Fibroblast of skin of left biceps (primary cell): ENCODE data around the gene OLFML2B.
"Not testable (repeated sequence)": the region's sequence is repeated elsewhere in the genome, so short reads cannot be mapped to it uniquely, and the experiment has no call there.

Source experiments
- DNase-seq, 2 experiments: peaks; one replicate each; pipeline ENCODE4 v3.0.0-alpha.2; 2013; ENCODE audit warnings: low read depth in 2 of 2

Gene OLFML2B

DNA sequence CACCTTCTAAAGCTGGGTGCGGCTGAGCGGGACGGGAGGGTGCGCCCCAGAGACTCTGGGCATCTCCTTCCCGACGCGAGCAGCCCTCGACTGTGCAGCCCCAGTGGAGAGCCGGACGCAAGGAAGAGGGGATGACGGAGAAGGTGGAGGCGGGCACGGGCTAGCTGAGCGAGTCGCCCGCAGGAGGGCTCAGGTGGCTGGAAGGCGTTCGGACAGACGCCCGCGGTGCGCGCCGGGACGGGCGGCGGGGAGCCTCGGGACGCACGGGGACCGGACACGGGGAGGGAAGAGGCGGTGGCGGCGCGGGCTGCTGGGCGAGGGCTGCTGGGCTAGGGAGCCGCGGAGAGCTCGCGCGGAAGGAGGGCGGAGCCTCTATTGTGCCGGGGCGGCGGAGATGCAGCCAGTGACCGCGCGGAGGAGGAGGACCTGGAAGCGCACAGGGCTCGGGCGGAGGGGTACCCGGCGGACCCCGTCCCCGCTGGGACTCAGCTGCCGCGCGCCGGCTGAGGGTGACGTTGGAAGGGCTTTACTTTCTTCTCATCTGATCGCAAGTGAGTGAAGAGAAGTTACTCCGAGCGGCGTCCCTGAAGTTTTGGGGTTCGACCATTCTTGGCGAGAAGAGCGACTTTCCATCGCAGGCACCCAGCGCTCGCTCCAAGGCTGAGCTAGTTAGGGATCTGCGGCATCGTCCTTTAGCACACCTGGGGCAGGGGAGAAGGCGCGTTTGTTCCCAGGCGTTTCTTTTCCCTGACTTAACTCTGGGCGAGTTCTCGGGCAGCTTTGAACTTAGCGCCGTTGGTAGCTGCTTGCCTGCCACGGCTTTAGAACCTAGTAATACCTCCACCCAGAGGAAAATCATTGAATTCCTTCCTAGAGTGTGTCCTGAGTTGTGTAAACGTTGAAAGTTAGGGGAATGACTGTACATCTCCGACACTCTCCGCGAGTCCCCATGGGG lies at the start of gene OLFML2B:
Gene OLFML2B, minus strand, starts transcription at position 323 of the 955 bp plus-strand sequence. CDS start 439 bp downstream, outside the sequence.
- peak; percentile 55 to 59 for DNase-seq

DNA sequence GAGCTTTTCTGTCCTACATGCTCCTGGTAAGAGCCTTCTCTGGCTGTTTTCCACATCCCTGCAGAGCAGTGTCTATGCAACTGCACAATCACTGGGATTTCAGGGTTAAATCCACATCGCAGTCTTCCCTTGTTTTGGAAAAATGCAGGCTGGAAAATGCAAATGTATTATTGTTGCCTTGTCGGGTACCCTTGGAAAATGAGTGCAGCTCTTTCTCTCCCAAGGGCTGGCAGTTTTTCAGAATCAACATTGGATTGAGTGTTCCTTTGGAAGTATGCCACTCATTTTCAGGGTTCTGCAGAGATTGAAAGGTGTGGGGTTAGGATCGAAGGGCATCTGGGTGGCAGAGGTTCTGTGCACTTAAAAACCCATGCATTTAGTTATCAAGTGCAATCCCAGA lies 49.1 kb upstream of the OLFML2B start:
- DNase-seq: no peak

DNA sequence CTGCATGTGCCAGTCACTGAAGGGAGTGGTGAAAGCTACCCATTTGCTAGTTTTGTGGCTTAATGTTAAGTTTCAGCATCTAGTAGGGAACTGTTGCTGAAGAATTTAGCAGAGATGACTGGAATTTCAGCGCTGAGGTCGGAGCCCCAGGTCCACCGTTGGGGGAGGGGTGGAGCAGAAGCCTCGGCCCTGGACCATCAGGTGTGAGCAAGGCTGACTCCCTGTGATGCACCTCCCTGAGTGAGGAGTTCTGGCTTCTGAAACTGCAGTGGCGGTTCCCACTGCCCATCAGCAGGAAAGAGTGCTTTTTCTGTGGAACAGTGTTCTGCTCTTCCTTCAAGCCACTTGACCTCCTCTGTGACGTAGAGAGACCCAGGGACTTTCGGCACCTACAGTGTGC lies 47.2 kb upstream of the OLFML2B start:
- no peak for DNase-seq

- DNase-seq: no peak
Observed at GRCh38 chr1:162070094-162070748, 46.6 kb upstream of the OLFML2B start.

- DNase-seq: no peak
Observed at GRCh38 chr1:162069334-162070093, 45.8 kb upstream of the OLFML2B start, which contains the start of gene NOS1AP. Gene NOS1AP (plus strand): TSS chr1:162069691. CDS start chr1:162070178, 487 bp downstream.

- no peak for DNase-seq
Observed at GRCh38 chr1:162068301-162068700, 44.6 kb upstream of the OLFML2B start.

- DNase-seq: no peak
Observed at GRCh38 chr1:162067466-162067865, 43.8 kb upstream of the OLFML2B start.

DNA sequence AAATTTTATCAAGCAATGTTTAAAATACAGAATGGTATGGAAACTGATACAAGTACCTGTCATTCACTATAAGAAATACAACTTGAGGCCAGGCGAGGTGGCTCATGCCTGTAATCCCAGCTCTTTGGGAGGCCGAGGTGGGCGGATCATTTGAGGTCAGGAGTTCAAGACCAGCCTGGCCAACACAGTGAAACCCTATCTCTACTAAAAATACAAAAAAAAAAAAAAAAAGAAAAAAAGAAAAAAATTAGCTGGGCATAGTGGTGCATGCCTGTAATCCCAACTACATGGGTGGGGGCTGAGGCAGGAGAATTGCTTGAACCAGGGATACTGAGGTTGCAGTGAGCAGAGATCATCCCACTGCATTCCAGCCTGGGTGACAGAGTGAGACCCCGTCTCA lies 43.2 kb upstream of the OLFML2B start:
- DNase-seq: not testable (repeated sequence)

DNA sequence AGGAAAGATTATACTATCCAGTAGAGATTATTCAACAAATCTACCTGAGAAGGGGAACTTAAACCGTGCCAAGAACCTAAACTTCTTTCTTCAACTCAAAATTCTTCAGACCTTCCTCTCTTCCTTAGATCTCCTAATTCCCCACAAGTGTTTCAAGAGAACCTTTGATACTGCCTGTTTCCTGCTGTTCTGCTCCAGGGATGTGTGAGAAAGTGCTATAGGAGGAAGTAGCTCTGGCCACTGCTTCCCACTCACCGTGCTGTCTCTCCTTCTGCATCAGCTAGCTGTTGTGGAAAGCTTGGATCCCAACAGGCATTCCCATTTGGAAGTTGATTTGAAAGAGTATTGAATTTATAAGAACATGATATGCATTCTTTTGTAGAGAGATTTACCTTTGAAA lies 41.3 kb upstream of the OLFML2B start:
- DNase-seq: no peak

GRCh38 chr1:162062542-162063015 lies 38.9 kb upstream of the OLFML2B start:
- DNase-seq: peak; percentile 23 to 26

DNA sequence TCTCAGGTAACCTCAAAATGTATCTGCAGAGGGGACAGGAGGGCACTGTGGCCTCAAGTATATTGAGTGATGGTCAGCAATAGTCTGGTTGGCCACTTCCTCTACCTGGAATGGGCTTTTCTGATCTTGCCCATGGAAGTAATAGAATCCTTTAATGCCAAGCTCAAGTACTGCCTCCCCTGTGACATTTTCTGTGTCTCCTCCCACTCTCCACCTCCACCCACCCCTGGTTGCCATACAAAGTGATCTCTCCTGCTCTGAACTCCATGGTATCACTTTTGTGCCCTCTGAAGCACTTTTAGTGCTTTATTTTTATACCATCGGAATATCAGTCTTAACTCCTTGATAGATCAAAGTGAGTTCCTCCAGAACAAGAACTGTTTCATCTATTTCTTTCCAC lies 36.6 kb upstream of the OLFML2B start:
- DNase-seq: no peak

DNA sequence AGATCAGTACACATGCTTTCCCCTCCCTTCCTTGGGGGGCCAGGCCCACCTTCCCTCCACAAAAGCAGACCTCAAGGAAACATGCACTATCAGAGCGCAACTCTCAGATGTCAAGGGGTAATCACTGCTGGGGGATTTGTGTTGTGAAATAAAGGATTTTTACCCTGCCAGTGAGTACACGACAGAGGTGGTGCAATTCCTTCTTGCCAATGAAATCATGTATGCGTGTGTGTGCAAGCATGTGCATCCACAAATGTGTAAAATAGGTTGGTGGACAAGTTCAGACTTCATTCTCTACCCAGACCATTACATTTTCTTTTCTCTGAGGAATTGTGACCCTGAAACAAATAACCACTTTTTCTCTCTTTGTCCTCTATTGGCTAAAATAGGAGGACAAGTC lies 36.1 kb upstream of the OLFML2B start:
- DNase-seq: no peak

DNA sequence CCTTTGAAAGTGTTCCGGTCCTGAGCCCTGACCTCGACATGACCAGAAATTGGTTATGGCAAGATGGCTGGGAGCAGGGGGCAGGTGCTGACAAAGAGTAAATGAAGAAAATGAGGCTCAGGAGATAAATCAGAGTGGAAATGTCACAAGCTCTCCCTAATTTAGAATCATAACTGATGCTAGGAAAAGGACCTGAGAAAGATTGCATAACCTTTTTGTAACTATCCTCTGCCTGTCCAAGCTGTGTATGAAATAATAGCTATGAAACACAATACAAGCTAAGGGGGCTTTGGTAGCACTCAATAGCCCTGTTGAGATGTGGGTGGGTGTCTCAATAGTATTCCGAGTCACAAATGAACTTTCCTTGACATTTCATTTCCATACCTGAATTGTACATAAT lies 32.9 kb upstream of the OLFML2B start:
- no peak for DNase-seq

- DNase-seq: peak in 1 of 2 experiments; percentile 24
Observed at GRCh38 chr1:162056043-162056442, 32.4 kb upstream of the OLFML2B start.

DNA sequence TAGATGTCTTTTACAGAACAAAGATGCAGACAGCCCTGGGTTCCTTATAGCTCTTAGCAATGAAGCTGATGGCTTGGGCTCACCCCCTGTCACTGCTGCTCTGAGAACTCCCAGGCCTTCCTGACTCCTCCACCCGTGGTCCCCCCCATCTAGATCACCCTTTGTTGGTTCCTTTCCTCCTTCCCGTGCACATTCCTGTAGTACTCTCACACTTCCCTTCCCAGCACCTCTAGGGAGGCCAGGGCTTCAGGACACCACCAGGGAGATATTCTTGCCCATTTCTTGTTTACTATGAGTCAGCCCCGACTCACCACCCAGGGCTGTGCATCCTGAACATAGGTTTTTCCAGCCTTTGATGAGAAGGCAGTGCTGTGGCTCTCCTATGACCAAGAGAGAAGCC lies 31.4 kb upstream of the OLFML2B start:
- DNase-seq: peak; percentile 32 to 35

- DNase-seq: not testable (repeated sequence)
Observed at GRCh38 chr1:162053949-162054348, 30.3 kb upstream of the OLFML2B start.

- no peak for DNase-seq
Observed at GRCh38 chr1:162046921-162047320, 23.3 kb upstream of the OLFML2B start.

GRCh38 chr1:162042361-162042760 lies 18.7 kb upstream of the OLFML2B start:
- no peak for DNase-seq

GRCh38 chr1:162040657-162041056 lies 17.0 kb upstream of the OLFML2B start:
- no peak for DNase-seq

GRCh38 chr1:162040001-162040400 lies 16.3 kb upstream of the OLFML2B start:
- DNase-seq: no peak

DNA sequence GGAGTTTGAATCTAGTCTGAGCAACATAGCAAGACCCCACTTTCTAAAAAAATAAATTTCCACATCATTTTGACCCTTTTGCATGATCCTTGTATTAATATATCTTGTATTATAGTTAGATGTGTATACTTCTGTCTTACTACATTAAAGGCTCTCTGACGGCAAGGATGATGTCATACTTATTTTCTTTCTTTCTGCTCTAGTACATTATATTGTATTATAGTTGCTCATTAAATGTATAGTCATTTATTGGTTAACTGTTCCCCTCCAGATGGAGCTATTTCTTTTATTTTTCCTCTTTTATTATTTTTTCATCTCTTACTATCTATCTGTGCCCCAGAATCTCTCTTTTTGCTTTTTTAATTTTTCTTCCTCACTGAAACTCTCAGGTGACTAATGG lies 15.0 kb upstream of the OLFML2B start:
- DNase-seq: no peak

- DNase-seq: no peak
Observed at GRCh38 chr1:162036163-162036562, 12.5 kb upstream of the OLFML2B start.
